H1 (cell line): Measurements from ENCODE around the gene SKAP1. TPM values are rescaled to one million over a fixed set of nuclear protein-coding genes. Genes with fewer than 3 reads are reported as not detected.

Experiments used
- USF2 ChIP-seq: IDR thresholded peaks from 2 replicates; pipeline ENCODE4 v1.6.1; 2011; ENCODE audit warnings: low read length, improper control_type of control experiment
- polyA plus RNA-seq, 7 experiments: library from polyadenylated mRNA; depleted of rRNA in 3 of 7; stranded (reverse) in 5 of 7; unstranded in 2 of 7; fragments of >200 nt in 5 of 7; fragments of 200-250 nt in 2 of 7; gene quantifications; 1 replicate in 5 of 7; 2 replicates in 1 of 7; 4 replicates in 1 of 7; pipeline versions ENCODE4 v1.2.1 to v1.2.3, GENCODE V29; 2011 to 2013; ENCODE audit warnings: missing spikeins in 2 of 7, mixed read lengths in 2 of 7
- total RNA-seq: library from RNA; stranded (reverse); fragmentation: NEBNext Ultra II Directional; extraction: Animal tissue kit (Norgen Biotek cat#: 25700); gene quantifications from 2 replicates; pipeline ENCODE4 v1.2.1, GENCODE V29; 2021

Gene SKAP1
- total and polyA plus RNA-seq, 2 of the 8 experiments (the other 6 are each of a cell fraction or from before 2014, with no cell fraction given) = not detected

GRCh38 chr17:48195910-48196309 is 234.1 kb downstream of the SKAP1 start (continued):
- no peak for TF ChIP-seq USF2
